Spleen (tissue), 7 donors: ENCODE measurements around the gene TBCD.

Experiments
- POLR2A ChIP-seq, 3 donors: fragments of 450-650 bp; IDR thresholded peaks; one replicate each; pipeline ENCODE4 v1.5.1; 2017; ENCODE audit warnings: antibody characterized with exemption in 3 of 3, mild to moderate bottlenecking in 1 of 3
- POLR2AphosphoS5 ChIP-seq, 3 donors: sonication (generic); formaldehyde crosslinking; IDR thresholded peaks; one replicate each; pipeline ENCODE4 v1.5.1; 2017; ENCODE audit warnings: antibody characterized with exemption in 3 of 3
- TF ChIP-seq, protein P1 (sequence below), 11 experiments: fragments of 200-600 bp in 7 of 11; fragments of 450-650 bp in 4 of 11; sonication (generic) in 4 of 11; IDR thresholded peaks in 8 of 11; conservative IDR thresholded peaks in 3 of 11; 1 replicate in 7 of 11; 2 replicates in 4 of 11; pipeline versions ENCODE4 v1.4.0 to v1.8.0; 2016 to 2021; ENCODE audit warnings: antibody characterized with exemption in 11 of 11, inconsistent platforms in 4 of 11, mild to moderate bottlenecking in 1 of 11
- donor health status: DM: no; HTN: no; CAD: no; lungs with moderate emphysema.
- donor health status: DM: no; HTN: no; CAD: no.
- donor health status: DM: no; HTN: no; CAD: no.

DNA sequence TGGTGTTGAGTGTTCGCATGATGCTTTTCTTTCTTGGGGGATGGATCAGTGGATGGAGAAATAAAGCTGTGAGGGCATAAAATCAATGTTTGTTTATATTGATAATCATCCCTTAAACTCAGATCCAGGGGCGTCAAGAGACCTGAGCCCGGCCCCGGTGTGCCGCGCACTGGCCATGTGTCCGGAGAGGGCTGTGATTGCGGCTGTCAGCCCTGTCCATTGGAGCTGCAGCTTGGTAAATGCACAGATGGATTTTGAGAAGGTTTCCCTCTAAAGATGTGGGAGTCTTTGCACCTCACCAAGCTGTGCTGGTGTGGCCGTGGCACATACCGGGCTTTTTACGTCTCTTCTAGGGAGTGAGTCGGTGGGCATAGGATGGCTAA, 109.5 kb downstream of the TBCD start:
- TF ChIP-seq POLR2AphosphoS5 (IDR thresholded peaks at IDR 0.05): no peak
- TF ChIP-seq, protein P1, sequence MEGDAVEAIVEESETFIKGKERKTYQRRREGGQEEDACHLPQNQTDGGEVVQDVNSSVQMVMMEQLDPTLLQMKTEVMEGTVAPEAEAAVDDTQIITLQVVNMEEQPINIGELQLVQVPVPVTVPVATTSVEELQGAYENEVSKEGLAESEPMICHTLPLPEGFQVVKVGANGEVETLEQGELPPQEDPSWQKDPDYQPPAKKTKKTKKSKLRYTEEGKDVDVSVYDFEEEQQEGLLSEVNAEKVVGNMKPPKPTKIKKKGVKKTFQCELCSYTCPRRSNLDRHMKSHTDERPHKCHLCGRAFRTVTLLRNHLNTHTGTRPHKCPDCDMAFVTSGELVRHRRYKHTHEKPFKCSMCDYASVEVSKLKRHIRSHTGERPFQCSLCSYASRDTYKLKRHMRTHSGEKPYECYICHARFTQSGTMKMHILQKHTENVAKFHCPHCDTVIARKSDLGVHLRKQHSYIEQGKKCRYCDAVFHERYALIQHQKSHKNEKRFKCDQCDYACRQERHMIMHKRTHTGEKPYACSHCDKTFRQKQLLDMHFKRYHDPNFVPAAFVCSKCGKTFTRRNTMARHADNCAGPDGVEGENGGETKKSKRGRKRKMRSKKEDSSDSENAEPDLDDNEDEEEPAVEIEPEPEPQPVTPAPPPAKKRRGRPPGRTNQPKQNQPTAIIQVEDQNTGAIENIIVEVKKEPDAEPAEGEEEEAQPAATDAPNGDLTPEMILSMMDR (IDR thresholded peaks at IDR 0.05 in 8 of 11, conservative IDR thresholded peaks at IDR 0.05 in 3 of 11): no peak
- no peak for TF ChIP-seq POLR2A (IDR thresholded peaks at IDR 0.05)
